Keratinocyte (primary cell): ENCODE data around the gene GRHPR. TPM values are rescaled to one million over a fixed set of nuclear protein-coding genes. Genes with fewer than 3 reads are reported as not detected.

Experiments
- DNase-seq: peaks from one replicate; pipeline ENCODE4 v3.0.0-alpha.2; 2011; ENCODE audit warnings: low read depth, missing footprints, low spot score
- FAIRE-seq: peaks from 2 replicates; lab custom pipeline; 2011; peaks lifted over from hg19 to GRCh38; lab: Jason Lieb, UNC
- H2AFZ ChIP-seq: 2 replicates; pipeline ENCODE4 v1.6.0; 2012; ENCODE audit warnings: low read length, control low read depth, inconsistent platforms; ENCODE audit not compliant: control insufficient read depth
- H3K27ac ChIP-seq: 2 replicates; pipeline ENCODE4 v1.5.1; 2011; ENCODE audit warnings: low read length; ENCODE audit not compliant: control insufficient read depth, insufficient read depth
- H3K27me3 ChIP-seq: 3 replicates; pipeline ENCODE4 v1.6.0; 2011; ENCODE audit warnings: low read length; ENCODE audit not compliant: control insufficient read depth, insufficient read depth; ENCODE audit errors: extremely low read depth
- H3K36me3 ChIP-seq, 2 experiments: 2 replicates in 1 of 2; 3 replicates in 1 of 2; pipeline ENCODE4 v1.5.1; 2011; ENCODE audit warnings: low read length in 2 of 2, mild to moderate bottlenecking in 1 of 2; ENCODE audit not compliant: control insufficient read depth in 2 of 2, insufficient read depth in 2 of 2; ENCODE audit errors: extremely low read depth in 1 of 2
- H3K4me1 ChIP-seq: 3 replicates; pipeline ENCODE4 v1.5.1; 2011; ENCODE audit warnings: low read length; ENCODE audit not compliant: control insufficient read depth, insufficient read depth; ENCODE audit errors: extremely low read depth
- H3K4me2 ChIP-seq: 3 replicates; pipeline ENCODE4 v1.6.0; 2011; ENCODE audit warnings: low read depth, low read length; ENCODE audit not compliant: control insufficient read depth, insufficient read depth; ENCODE audit errors: extremely low read depth
- H3K4me3 ChIP-seq, 3 experiments: fragments of 200-600 bp in 1 of 3; sonication (generic) in 1 of 3; 2 replicates in 2 of 3; 3 replicates in 1 of 3; pipeline ENCODE4 v1.5.1; 2011 to 2016; ENCODE audit warnings: low read length in 3 of 3, mild to moderate bottlenecking in 3 of 3, control low read depth in 2 of 3, inconsistent platforms in 1 of 3, low read depth in 1 of 3, mixed read lengths in 1 of 3, mixed run types in 1 of 3, moderate library complexity in 1 of 3; ENCODE audit not compliant: control insufficient read depth in 2 of 3, insufficient read depth in 2 of 3; ENCODE audit errors: extremely low read depth in 1 of 3
- H3K79me2 ChIP-seq: 2 replicates; pipeline ENCODE4 v1.6.0; 2012; ENCODE audit warnings: low read length; ENCODE audit not compliant: control insufficient read depth, insufficient read depth
- H3K9ac ChIP-seq: 3 replicates; pipeline ENCODE4 v1.6.0; 2011; ENCODE audit warnings: low read length; ENCODE audit not compliant: control insufficient read depth, insufficient read depth; ENCODE audit errors: extremely low read depth
- H3K9me1 ChIP-seq: 3 replicates; pipeline ENCODE4 v1.6.0; 2011; ENCODE audit warnings: low read length; ENCODE audit not compliant: control insufficient read depth, insufficient read depth; ENCODE audit errors: extremely low read depth
- H3K9me3 ChIP-seq: 2 replicates; pipeline ENCODE4 v1.5.1; 2012; ENCODE audit warnings: low read depth, low read length; ENCODE audit not compliant: control insufficient read depth
- H4K20me1 ChIP-seq: 3 replicates; pipeline ENCODE4 v1.6.0; 2011; ENCODE audit warnings: low read length; ENCODE audit not compliant: control insufficient read depth, insufficient read depth; ENCODE audit errors: extremely low read depth
- EZH2 ChIP-seq: IDR thresholded peaks from one replicate; pipeline ENCODE4 v1.6.1; 2012; ENCODE audit warnings: inconsistent platforms, mild to moderate bottlenecking, low read length, moderate library complexity
- dilution Hi-C: fragments of 300-500 bp; cut with MboI; formaldehyde crosslinking; loops from one replicate; pipeline ENCODE4 v1.7.0; 2020; ENCODE audit warnings: low sequenced_read_pairs; ENCODE audit not compliant: extremely low pct_ligation_motif_present
- polyA plus RNA-seq, 5 experiments: library from polyadenylated mRNA; depleted of rRNA in 3 of 5; stranded (reverse) in 3 of 5; stranded (forward) in 1 of 5; unstranded in 1 of 5; fragments of >200 nt; gene quantifications; 1 replicate in 1 of 5; 2 replicates in 3 of 5; 3 replicates in 1 of 5; pipeline versions ENCODE4 v1.2.1 to v1.2.3, GENCODE V29; 2011 to 2012; ENCODE audit warnings: missing spikeins in 2 of 5, low read depth in 1 of 5, low replicate concordance in 1 of 5
- TF ChIP-seq, protein P1 (sequence below), 3 experiments: IDR thresholded peaks in 1 of 3; conservative IDR thresholded peaks in 1 of 3; optimal IDR thresholded peaks in 1 of 3; 2 replicates in 2 of 3; 3 replicates in 1 of 3; pipeline versions ENCODE3 to v1.5.1; 2011; ENCODE audit warnings: low read length in 3 of 3, mild to moderate bottlenecking in 3 of 3, moderate library complexity in 2 of 3, control low read depth in 1 of 3, inconsistent platforms in 1 of 3; ENCODE audit not compliant: insufficient read depth in 2 of 3; ENCODE audit errors: extremely low read depth in 1 of 3

Gene GRHPR
- polyA plus RNA-seq, 1 donor (not counting 4 experiments of a cell fraction or from before 2014, with no cell fraction given): 116 TPM

DNA sequence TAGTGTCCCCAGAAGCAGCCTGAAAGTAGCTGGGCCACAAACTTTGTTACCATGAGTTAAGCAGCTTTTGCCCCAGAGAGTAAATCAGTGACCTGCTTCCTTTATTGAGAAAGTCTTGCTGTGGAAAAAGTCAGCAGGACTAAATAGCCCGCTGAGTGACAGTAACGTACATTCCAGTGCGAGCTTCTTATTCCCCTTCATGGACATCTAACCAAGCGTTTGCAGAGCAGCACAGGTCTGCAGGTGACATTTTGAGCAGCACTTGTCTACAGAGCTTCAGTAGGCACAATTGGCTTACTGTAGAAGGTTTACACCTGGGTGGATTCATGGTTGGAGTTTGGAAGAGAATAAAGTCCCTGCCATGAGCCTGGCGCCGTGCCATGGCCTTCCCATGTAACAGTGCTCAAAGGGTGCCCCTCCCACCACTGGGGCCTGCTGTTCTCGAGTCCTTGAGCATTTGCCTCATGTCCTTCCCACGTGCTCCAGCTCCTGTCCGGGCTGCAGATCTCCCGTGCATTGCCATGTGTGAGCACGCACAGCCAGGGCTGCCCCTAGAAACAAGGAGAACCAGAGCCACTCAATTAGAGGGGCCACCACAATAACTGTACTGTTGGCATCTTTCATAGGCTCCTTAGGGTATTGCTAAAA lies 41.3 kb upstream of the GRHPR start:
- Histone ChIP-seq H3K9ac (no peak overlapping the region), H3K4me2 (no peak overlapping the region), H3K27me3 (no peaks in the 10 kb centered on the region), H3K36me3 (no peaks in the 10 kb centered on the region), H4K20me1 (no peaks in the 10 kb centered on the region), H3K79me2 (no peaks in the 10 kb centered on the region), H3K4me3 (no peak overlapping the region), H2AFZ (no peak overlapping the region), H3K4me1 (no peaks in the 10 kb centered on the region), H3K27ac (no peak overlapping the region), H3K9me3 (no peaks in the 10 kb centered on the region), H3K9me1 (no peaks in the 10 kb centered on the region)
- dilution Hi-C loops: no loop called here
- no peak for TF ChIP-seq EZH2
- TF ChIP-seq, protein P1, sequence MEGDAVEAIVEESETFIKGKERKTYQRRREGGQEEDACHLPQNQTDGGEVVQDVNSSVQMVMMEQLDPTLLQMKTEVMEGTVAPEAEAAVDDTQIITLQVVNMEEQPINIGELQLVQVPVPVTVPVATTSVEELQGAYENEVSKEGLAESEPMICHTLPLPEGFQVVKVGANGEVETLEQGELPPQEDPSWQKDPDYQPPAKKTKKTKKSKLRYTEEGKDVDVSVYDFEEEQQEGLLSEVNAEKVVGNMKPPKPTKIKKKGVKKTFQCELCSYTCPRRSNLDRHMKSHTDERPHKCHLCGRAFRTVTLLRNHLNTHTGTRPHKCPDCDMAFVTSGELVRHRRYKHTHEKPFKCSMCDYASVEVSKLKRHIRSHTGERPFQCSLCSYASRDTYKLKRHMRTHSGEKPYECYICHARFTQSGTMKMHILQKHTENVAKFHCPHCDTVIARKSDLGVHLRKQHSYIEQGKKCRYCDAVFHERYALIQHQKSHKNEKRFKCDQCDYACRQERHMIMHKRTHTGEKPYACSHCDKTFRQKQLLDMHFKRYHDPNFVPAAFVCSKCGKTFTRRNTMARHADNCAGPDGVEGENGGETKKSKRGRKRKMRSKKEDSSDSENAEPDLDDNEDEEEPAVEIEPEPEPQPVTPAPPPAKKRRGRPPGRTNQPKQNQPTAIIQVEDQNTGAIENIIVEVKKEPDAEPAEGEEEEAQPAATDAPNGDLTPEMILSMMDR (optimal IDR thresholded peaks at IDR 0.05 in 1 of 3, IDR thresholded peaks at IDR 0.05 in 1 of 3, conservative IDR thresholded peaks at IDR 0.05 in 1 of 3; ENCODE audit: extremely low read depth in 1 of 3, insufficient read depth in 2 of 3, low read length in 3 of 3): no peak
- no peak for FAIRE-seq
- DNase-seq: no peak

DNA sequence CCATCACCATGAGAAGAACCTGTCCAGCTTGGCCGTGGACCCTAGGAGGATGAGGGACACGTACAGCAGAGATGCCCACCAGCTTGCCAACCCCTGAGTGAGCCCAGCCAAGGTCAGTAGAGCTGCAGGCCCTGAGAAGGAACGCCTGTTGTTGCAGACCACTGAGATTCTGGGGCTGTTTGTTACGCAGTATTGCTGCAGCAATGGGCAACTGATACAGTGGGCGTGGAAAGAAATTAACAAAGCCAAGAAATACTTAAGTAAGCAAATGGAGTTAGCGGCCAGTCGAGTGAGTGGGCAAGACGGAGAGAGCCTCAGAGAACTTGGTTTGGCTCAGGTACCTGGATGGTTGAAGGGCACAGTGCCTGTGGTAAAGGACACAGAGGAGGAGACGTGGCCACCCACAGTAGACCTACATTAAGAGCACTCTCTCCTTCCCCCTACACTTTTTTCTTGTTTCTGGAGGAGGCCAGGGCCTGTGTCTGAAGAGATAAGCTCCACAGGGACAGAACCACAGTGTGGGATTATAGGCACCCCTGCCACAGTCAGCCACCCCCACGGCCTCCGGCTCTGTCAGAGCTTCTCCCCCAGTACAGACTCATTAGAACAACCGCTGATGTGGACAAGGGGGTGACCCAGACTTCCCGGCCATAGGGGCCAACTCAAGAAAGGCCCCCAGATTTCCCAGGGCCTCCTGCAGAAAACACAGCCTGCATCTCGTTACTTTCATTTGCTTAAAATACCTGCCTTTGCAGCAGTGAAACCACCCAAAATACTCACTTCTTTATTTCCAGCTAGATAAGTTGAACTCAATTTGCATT lies 40.1 kb upstream of the GRHPR start:
- Histone ChIP-seq H3K79me2 (no peaks in the 10 kb centered on the region), H3K4me2 (no peak overlapping the region), H4K20me1 (no peaks in the 10 kb centered on the region), H3K4me3 (no peak overlapping the region), H2AFZ (no peak overlapping the region), H3K27ac (no peak overlapping the region), H3K27me3 (no peaks in the 10 kb centered on the region), H3K9me1 (no peaks in the 10 kb centered on the region), H3K36me3 (no peaks in the 10 kb centered on the region), H3K9ac (no peak overlapping the region), H3K4me1 (no peaks in the 10 kb centered on the region), H3K9me3 (no peaks in the 10 kb centered on the region)
- no peak for TF ChIP-seq EZH2
- TF ChIP-seq, protein P1 (optimal IDR thresholded peaks at IDR 0.05 in 1 of 3, IDR thresholded peaks at IDR 0.05 in 1 of 3, conservative IDR thresholded peaks at IDR 0.05 in 1 of 3; ENCODE audit: extremely low read depth in 1 of 3, insufficient read depth in 2 of 3, low read length in 3 of 3): no peak
- FAIRE-seq (no peak), DNase-seq (no peak)
- dilution Hi-C loops: no loop called here
